HepG2 (cell line): ENCODE data around the gene SLIT3. TPM values are rescaled to one million over a fixed set of nuclear protein-coding genes. Genes with fewer than 3 reads are reported as not detected.

Experiments
- ATAC-seq: fragments of 200-7000 bp; cut with Tn5 transposase; 3 replicates; pipeline ENCODE4 v1.9.1; 2020; ENCODE audit warnings: mild to moderate bottlenecking, moderate library complexity
- BruUV-seq: library from RNA; stranded (reverse); fragments of 400-500 nt; replicated peaks from 2 replicates; lab custom pipeline; 2021; lab: Mats Ljungman, UMichigan
- CTCF ChIA-PET: fragments of 300-600 bp; formaldehyde crosslinking; extraction: SDS; loops from one replicate; lab custom pipeline; 2021; ENCODE audit warnings: low total read pairs, inconsistent platforms, low intra/inter-chr PET ratio; lab: Yijun Ruan, JAX
- POLR2A ChIA-PET: fragments of 350-600 bp; sonication (Branson Sonifier 250); formaldehyde crosslinking; loops from one replicate; lab custom pipeline; 2020; ENCODE audit warnings: antibody characterized with exemption, inconsistent platforms; lab: Yijun Ruan, JAX
- DNase-seq: peaks from one replicate; pipeline ENCODE4 v3.0.0-alpha.2; 2015; ENCODE audit warnings: low spot score
- FAIRE-seq: peaks from 3 replicates; lab custom pipeline; 2011; peaks lifted over from hg19 to GRCh38; lab: Jason Lieb, UNC
- H2AFZ ChIP-seq: one replicate; pipeline ENCODE4 v1.6.1; 2011; ENCODE audit warnings: low read length, inconsistent platforms
- H3K27ac ChIP-seq: fragments of 300-600 bp; 3 replicates; pipeline ENCODE4 v1.8.0; 2011; ENCODE audit warnings: mixed run types, mild to moderate bottlenecking, mixed read lengths, low read length, inconsistent platforms; ENCODE audit not compliant: insufficient read depth; ENCODE audit errors: extremely low read length
- H3K27me3 ChIP-seq, 2 experiments: fragments of 200-600 bp in 1 of 2; 2 replicates in 1 of 2; 3 replicates in 1 of 2; pipeline versions ENCODE4 v1.6.0 to v1.8.0; 2011; ENCODE audit warnings: low read length in 2 of 2, mild to moderate bottlenecking in 2 of 2, moderate library complexity in 2 of 2, inconsistent platforms in 1 of 2; ENCODE audit not compliant: insufficient read depth in 2 of 2, control insufficient read depth in 1 of 2
- H3K36me3 ChIP-seq, 2 experiments: fragments of 200-600 bp in 1 of 2; replicated peaks in 1 of 2; 2 replicates in 1 of 2; 3 replicates in 1 of 2; pipeline versions ENCODE4 v1.5.1 to v1.8.0; 2011; ENCODE audit warnings: low read length in 2 of 2, inconsistent platforms in 1 of 2; ENCODE audit not compliant: insufficient read depth in 2 of 2, control insufficient read depth in 1 of 2
- H3K4me1 ChIP-seq: 2 replicates; pipeline ENCODE4 v1.5.1; 2012; ENCODE audit warnings: low read length, inconsistent platforms; ENCODE audit not compliant: insufficient read depth
- H3K4me2 ChIP-seq: 2 replicates; pipeline ENCODE4 v1.6.0; 2011; ENCODE audit warnings: low read depth, low read length, inconsistent platforms
- H3K4me3 ChIP-seq, 3 experiments: fragments of 200-600 bp in 1 of 3; sonication (generic), shearing (Covaris generic) in 1 of 3; replicated peaks in 1 of 3; 2 replicates each; pipeline ENCODE4 v1.5.1; 2011 to 2016; ENCODE audit warnings: low read length in 3 of 3, inconsistent platforms in 2 of 3, low read depth in 2 of 3, mild to moderate bottlenecking in 2 of 3, control low read depth in 1 of 3, mixed read lengths in 1 of 3; ENCODE audit not compliant: insufficient read depth in 1 of 3
- H3K79me2 ChIP-seq: one replicate; pipeline ENCODE4 v1.6.1; 2011; ENCODE audit warnings: low read length, inconsistent platforms; ENCODE audit not compliant: insufficient read depth
- H3K9ac ChIP-seq: 2 replicates; pipeline ENCODE4 v1.6.0; 2011; ENCODE audit warnings: mild to moderate bottlenecking, low read depth, low read length, inconsistent platforms; ENCODE audit not compliant: insufficient read depth
- H3K9me3 ChIP-seq: 2 replicates; pipeline ENCODE4 v1.5.1; 2012; ENCODE audit warnings: mild to moderate bottlenecking, low read length
- H4K20me1 ChIP-seq: 2 replicates; pipeline ENCODE4 v1.6.0; 2011; ENCODE audit warnings: inconsistent platforms, mild to moderate bottlenecking, low read length, moderate library complexity; ENCODE audit not compliant: insufficient read depth
- ATF7-NPFF ChIP-seq: sonication (generic); formaldehyde crosslinking; IDR thresholded peaks from 2 replicates; pipeline ENCODE4 v1.8.1; 2023; ENCODE audit warnings: mild to moderate bottlenecking, low read depth, missing genetic modification reagents, moderate library complexity
- ELF1 ChIP-seq: sonication (generic); formaldehyde crosslinking; IDR thresholded peaks from 2 replicates; pipeline ENCODE4 v1.4.0; 2020; ENCODE audit warnings: missing genetic modification reagents
- KAT7 ChIP-seq: IDR thresholded peaks from 2 replicates; pipeline ENCODE4 v1.6.1; 2018; ENCODE audit warnings: borderline replicate concordance, missing compliant biosample characterization
- KLF11 ChIP-seq: IDR thresholded peaks from 2 replicates; pipeline ENCODE4 v1.6.1; 2016; ENCODE audit warnings: missing compliant biosample characterization
- NFRKB ChIP-seq: fragments of 450-650 bp; IDR thresholded peaks from 2 replicates; pipeline ENCODE4 v1.6.1; 2017
- POLR2G ChIP-seq: fragments of 200-400 bp; formaldehyde crosslinking; IDR thresholded peaks from 2 replicates; pipeline ENCODE4 v1.6.1; 2018; ENCODE audit warnings: mild to moderate bottlenecking, low read depth, low read length, moderate library complexity
- SIN3B ChIP-seq: fragments of 150-350 bp; IDR thresholded peaks from 2 replicates; pipeline ENCODE4 v1.6.1; 2014; ENCODE audit warnings: low read length
- SNAPC5 ChIP-seq: sonication (generic); formaldehyde crosslinking; IDR thresholded peaks from 2 replicates; pipeline ENCODE4 v1.8.1; 2023; ENCODE audit warnings: mild to moderate bottlenecking, missing genetic modification reagents, borderline replicate concordance
- USF2 ChIP-seq, 2 experiments: sonication (generic) in 1 of 2; formaldehyde crosslinking in 1 of 2; IDR thresholded peaks; 2 replicates each; pipeline versions ENCODE4 v1.5.1 to v1.6.1; 2011 to 2020; ENCODE audit warnings: borderline replicate concordance in 1 of 2, low read depth in 1 of 2, low read length in 1 of 2, mild to moderate bottlenecking in 1 of 2, missing genetic modification reagents in 1 of 2, moderate library complexity in 1 of 2
- ZBTB10 ChIP-seq: sonication (generic); formaldehyde crosslinking; IDR thresholded peaks from 2 replicates; pipeline ENCODE4 v1.4.0; 2020; ENCODE audit warnings: missing genetic modification reagents, borderline replicate concordance
- ZBTB7B ChIP-seq: sonication (generic); formaldehyde crosslinking; IDR thresholded peaks from 2 replicates; pipeline ENCODE4 v1.4.0; 2020; ENCODE audit warnings: missing genetic modification reagents
- ZMYM2 ChIP-seq: sonication (generic); formaldehyde crosslinking; IDR thresholded peaks from 2 replicates; pipeline ENCODE4 v1.8.0; 2022; ENCODE audit warnings: mild to moderate bottlenecking, missing genetic modification reagents
- ZNF12 ChIP-seq: sonication (generic); formaldehyde crosslinking; IDR thresholded peaks from 2 replicates; pipeline ENCODE4 v1.5.0; 2020; ENCODE audit warnings: missing genetic modification reagents
- ZNF460 ChIP-seq: sonication (generic); formaldehyde crosslinking; IDR thresholded peaks from 2 replicates; pipeline ENCODE4 v1.5.1; 2020; ENCODE audit warnings: missing genetic modification reagents, mild to moderate bottlenecking, borderline replicate concordance
- ZNF629 ChIP-seq: sonication (generic); formaldehyde crosslinking; conservative IDR thresholded peaks from 2 replicates; pipeline ENCODE4 v1.5.0; 2020; ENCODE audit warnings: missing genetic modification reagents
- WGBS: methylation state at CpG from one replicate; pipeline ENCODE4 v1.1.6; 2017; ENCODE audit warnings: low lambda C conversion rate; 5-methylcytosine and 5-hydroxymethylcytosine counted together
- in situ Hi-C: cut with HindIII; loops from 2 replicates; pipeline ENCODE4 v1.10.0; 2017; ENCODE audit warnings: low pct_unique_long_range_greater_than_20kb; ENCODE audit not compliant: extremely low pct_ligation_motif_present
- intact Hi-C: fragments of 100-400 bp; cut with micrococcal nuclease; formaldehyde crosslinking; loops from one replicate; pipeline ENCODE4 v1.10.0; 2022; ENCODE audit not compliant: unreplicated experiment
- polyA plus RNA-seq, 8 experiments: library from polyadenylated mRNA; depleted of rRNA in 3 of 8; stranded (reverse) in 7 of 8; unstranded in 1 of 8; fragments of >200 nt; fragmentation: Illumina TruSeq in 4 of 8; extraction: Trizol in 4 of 8; gene quantifications; 2 replicates each; pipeline versions ENCODE4 v1.2.1 to v1.2.3, GENCODE V29; 2011 to 2016; ENCODE audit warnings: low read depth in 4 of 8, missing spikeins in 1 of 8, mixed read lengths in 1 of 8; ENCODE audit not compliant: insufficient read depth in 1 of 8
- total RNA-seq, 5 experiments: library from RNA; depleted of rRNA; stranded (reverse); fragments of >200 nt; fragmentation: Illumina TruSeq; extraction: Trizol; gene quantifications; 2 replicates each; pipeline ENCODE4 v1.2.3, GENCODE V29; 2016; ENCODE audit warnings: low read depth in 1 of 5

The SLIT3 gene
- total and polyA plus RNA-seq, 2 of the 13 experiments (the other 11 are each of a cell fraction or from before 2014, with no cell fraction given) = not detected

DNA sequence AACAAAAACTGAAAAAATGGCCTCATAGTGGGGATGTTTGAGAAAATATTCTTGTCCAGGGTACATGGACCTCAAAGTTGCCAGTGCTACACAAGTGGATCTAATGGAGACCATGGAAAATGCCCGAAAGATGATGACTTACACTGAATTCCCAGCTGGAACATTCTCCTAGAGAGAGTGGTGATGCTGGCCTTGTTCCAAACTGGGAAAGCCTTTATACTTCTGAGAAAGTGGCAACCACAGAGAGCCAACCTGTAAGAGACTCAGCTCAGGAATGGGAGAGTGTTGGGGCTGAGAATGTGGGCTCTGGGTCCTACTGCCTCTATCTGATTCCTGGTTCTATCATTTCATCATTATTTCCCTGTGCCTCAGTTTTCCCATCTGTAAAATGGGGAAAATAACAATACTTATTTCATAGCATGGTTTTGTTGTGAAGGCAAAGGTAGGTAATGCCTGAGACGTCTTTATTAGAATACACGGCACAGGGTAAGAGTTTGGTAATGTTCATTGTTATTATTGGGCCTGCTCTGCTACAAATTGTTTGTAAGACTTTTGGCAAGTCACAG, 492.8 kb downstream of the SLIT3 start:
- 5% methylated on average over 3 of the region's 3 CpGs for WGBS
- H3K4me1 ChIP-seq = no peaks in the 10 kb centered on the region
- TF ChIP-seq ZBTB7B (CRISPR knock-in tag) (no peak), SNAPC5 (no peak), ZNF629 (CRISPR knock-in tag) (peak; percentile 42; the same call in 1 of the 2 replicates)
- CTCF ChIA-PET = no interaction called here
- POLR2A ChIA-PET = no interaction called here
- DNase-seq = no peak
- H2AFZ ChIP-seq = no peak overlapping the region
- H3K27ac ChIP-seq = no peak overlapping the region
- H3K36me3 ChIP-seq = no peaks in the 10 kb centered on the region
- no TSS peak for BruUV-seq
- intact Hi-C loops (no loop called here), in situ Hi-C loops (no loop called here)
- no peak overlapping the region for H3K4me2 ChIP-seq
- no peak for ATAC-seq
- H3K9ac ChIP-seq = no peak overlapping the region
- H3K9me3 ChIP-seq = no peaks in the 10 kb centered on the region
- FAIRE-seq = no peak
- peaks cover 3 to 36% of the 10 kb centered on the region in 2 experiments; a peak in 3 of 5 replicates for H3K27me3 ChIP-seq
- no peaks in the 10 kb centered on the region for H3K79me2 ChIP-seq
- no peak overlapping the region for H3K4me3 ChIP-seq
- H4K20me1 ChIP-seq = no peaks in the 10 kb centered on the region

GRCh38 chr5:168807287-168807686, 493.7 kb downstream of the SLIT3 start:
- Histone ChIP-seq H3K36me3 (no peaks in the 10 kb centered on the region), H2AFZ (no peak overlapping the region), H4K20me1 (no peaks in the 10 kb centered on the region), H3K79me2 (no peaks in the 10 kb centered on the region), H3K4me1 (no peaks in the 10 kb centered on the region), H3K27me3 (peaks cover 3 to 38% of the 10 kb centered on the region in 2 experiments; a peak in 3 of 5 replicates), H3K4me2 (no peak overlapping the region), H3K9ac (no peak overlapping the region), H3K27ac (no peak overlapping the region), H3K9me3 (no peaks in the 10 kb centered on the region), H3K4me3 (no peak overlapping the region)
- CTCF ChIA-PET = no interaction called here
- POLR2A ChIA-PET = no interaction called here
- no TSS peak for BruUV-seq
- intact Hi-C loops = no loop called here
- FAIRE-seq (no peak), ATAC-seq (no peak), DNase-seq (no peak)
- in situ Hi-C loops = no loop called here
- TF ChIP-seq ZMYM2 (CRISPR knock-in tag) (no peak), POLR2G (no peak), ATF7-NPFF (CRISPR knock-in tag) (no peak), KLF11 (CRISPR knock-in tag) (no peak), ZBTB10 (CRISPR knock-in tag) (no peak), KAT7 (CRISPR knock-in tag) (no peak), NFRKB (no peak), SIN3B (no peak), USF2 (IDR thresholded peaks at IDR 0.05; ENCODE audit: low read depth, low read length) (no peak), USF2 (CRISPR knock-in tag; IDR thresholded peaks at IDR 0.05; ENCODE audit: borderline replicate concordance) (no peak), ELF1 (CRISPR knock-in tag) (no peak), ZNF12 (CRISPR knock-in tag) (no peak), ZNF460 (no peak)
